Endometrial microvascular endothelial cells (primary cell): ENCODE data around the gene MAP2K5. TPM values are rescaled to one million over a fixed set of nuclear protein-coding genes. Genes with fewer than 3 reads are reported as not detected.

Experiments used
- in situ Hi-C: cut with HindIII; loops from 2 replicates; pipeline ENCODE4 v1.10.0; 2017; ENCODE audit warnings: low sequenced_read_pairs, low pct_unique_long_range_greater_than_20kb; ENCODE audit errors: inconsistent ontology term
- total RNA-seq: library from RNA; depleted of rRNA; stranded (reverse); fragments of >200 nt; gene quantifications from one replicate; pipeline ENCODE4 v1.2.3, GENCODE V29; 2015; ENCODE audit errors: inconsistent ontology term

The MAP2K5 gene
- total RNA-seq, 1 donor from 2014 or later = 6.2 TPM

GRCh38 chr15:67783303-67783702 is 240.8 kb downstream of the MAP2K5 start:
- in situ Hi-C loops = no loop called here

- in situ Hi-C loops = no loop called here
Observed at GRCh38 chr15:67784090-67784781, 241.7 kb downstream of the MAP2K5 start.

- in situ Hi-C loops = no loop called here
Observed at GRCh38 chr15:67784856-67785430, 242.4 kb downstream of the MAP2K5 start.

GRCh38 chr15:67785431-67785830 is 242.9 kb downstream of the MAP2K5 start:
- in situ Hi-C loops = no loop called here

- in situ Hi-C loops = no loop called here
Observed at GRCh38 chr15:67786646-67787045, 244.1 kb downstream of the MAP2K5 start.

- in situ Hi-C loops = no loop called here
Observed at GRCh38 chr15:67788986-67789385, 246.5 kb downstream of the MAP2K5 start.

- in situ Hi-C loops = no loop called here
Observed at GRCh38 chr15:67790610-67791319, 248.3 kb downstream of the MAP2K5 start.

GRCh38 chr15:67792250-67792942 is 249.9 kb downstream of the MAP2K5 start:
- in situ Hi-C loops = no loop called here

GRCh38 chr15:67794832-67795574 is 252.5 kb downstream of the MAP2K5 start:
- in situ Hi-C loops = no loop called here

- in situ Hi-C loops = no loop called here
Observed at GRCh38 chr15:67796196-67797127, 254.0 kb downstream of the MAP2K5 start.

- in situ Hi-C loops = no loop called here
Observed at GRCh38 chr15:67799801-67800205, 257.3 kb downstream of the MAP2K5 start.

- in situ Hi-C loops = no loop called here
Observed at GRCh38 chr15:67801142-67801541, 258.6 kb downstream of the MAP2K5 start.

GRCh38 chr15:67801926-67802914 is 259.7 kb downstream of the MAP2K5 start:
- in situ Hi-C loops = no loop called here

- in situ Hi-C loops = no loop called here
Observed at GRCh38 chr15:67803299-67803698, 260.8 kb downstream of the MAP2K5 start.

- in situ Hi-C loops = no loop called here
Observed at GRCh38 chr15:67803996-67804843, 261.7 kb downstream of the MAP2K5 start.
